NB4 (cell line): Measurements from ENCODE around the gene PITPNM3.

Experiments used
- DNase-seq: peaks from one replicate; pipeline ENCODE4 v3.0.0; 2010; ENCODE audit warnings: low read depth
- H3K4me3 ChIP-seq: one replicate; pipeline ENCODE4 v1.5.1; 2011; ENCODE audit warnings: mild to moderate bottlenecking, low read depth, low read length, moderate library complexity
- CTCF ChIP-seq: IDR thresholded peaks from one replicate; pipeline ENCODE4 v1.5.1; 2012; ENCODE audit warnings: low read depth, low read length
- MAX ChIP-seq: IDR thresholded peaks from 2 replicates; pipeline ENCODE4 v1.6.1; 2011; ENCODE audit warnings: low read depth, low read length
- MYC ChIP-seq: IDR thresholded peaks from 2 replicates; pipeline ENCODE4 v1.6.1; 2011; ENCODE audit warnings: low read depth, low read length
- POLR2A ChIP-seq: IDR thresholded peaks from 2 replicates; pipeline ENCODE4 v1.6.1; 2011; ENCODE audit warnings: mild to moderate bottlenecking; ENCODE audit not compliant: insufficient read length; ENCODE audit errors: extremely low read depth

The PITPNM3 gene

DNA sequence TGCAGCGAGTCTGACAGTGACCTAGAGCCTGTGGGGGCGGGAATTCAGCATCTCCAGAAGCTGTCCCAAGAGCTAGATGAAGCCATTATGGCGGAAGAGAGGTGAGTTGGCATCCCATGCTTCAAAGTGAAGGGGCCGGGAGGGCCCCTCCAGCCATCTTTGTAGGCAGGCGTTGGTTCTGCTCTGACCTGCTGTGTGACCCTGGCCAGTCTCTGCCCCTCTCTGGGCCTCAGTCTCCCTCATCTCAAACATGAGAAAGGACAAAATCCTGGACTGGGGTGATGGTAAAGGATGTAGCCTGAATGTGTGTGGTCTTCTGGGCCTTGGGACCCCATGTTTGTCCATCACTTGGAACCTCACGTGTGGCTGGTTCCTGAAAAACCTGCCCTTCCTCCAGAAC, 107.0 kb downstream of the PITPNM3 start:
- DNase-seq: no peak
- no peak overlapping the region for H3K4me3 ChIP-seq
- no peak for TF ChIP-seq POLR2A
- no peak for TF ChIP-seq MYC
- TF ChIP-seq CTCF: no peak
- no peak for TF ChIP-seq MAX

DNA sequence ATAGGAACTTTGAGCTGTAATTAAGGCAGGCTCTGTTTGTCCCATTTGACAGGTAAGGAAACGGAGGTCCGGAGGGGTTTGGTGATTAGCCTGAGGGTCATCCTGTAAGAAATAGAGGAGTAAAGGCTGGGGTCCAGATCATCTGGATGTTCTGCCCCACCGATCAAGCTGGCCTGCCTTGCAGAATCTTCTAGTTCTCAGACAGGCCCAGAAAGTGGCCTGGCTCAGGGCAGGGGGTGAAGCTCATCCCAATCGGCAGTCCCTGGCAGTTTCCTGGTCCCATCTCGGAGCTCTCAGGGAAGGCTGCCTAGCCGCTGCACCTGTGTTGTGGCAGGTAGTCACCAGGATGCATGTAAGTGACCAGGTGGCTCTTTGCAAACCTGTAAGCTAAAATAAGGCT, 107.9 kb downstream of the PITPNM3 start:
- TF ChIP-seq POLR2A: no peak
- no peak for TF ChIP-seq MYC
- TF ChIP-seq CTCF: no peak
- no peak for TF ChIP-seq MAX
- DNase-seq: no peak

GRCh38 chr17:6446516-6447100, 109.7 kb downstream of the PITPNM3 start:
- no peak for DNase-seq
- no peak overlapping the region for H3K4me3 ChIP-seq

More for the DNA sequence above, 107.9 kb downstream of the PITPNM3 start:
- no peak overlapping the region for H3K4me3 ChIP-seq

GRCh38 chr17:6444571-6445335, 111.6 kb downstream of the PITPNM3 start:
- no peak for DNase-seq
- H3K4me3 ChIP-seq: no peak overlapping the region
- TF ChIP-seq MAX (no peak), MYC (no peak), POLR2A (no peak), CTCF (no peak)

More at GRCh38 chr17:6446516-6447100, 109.7 kb downstream of the PITPNM3 start:
- TF ChIP-seq MYC (no peak), MAX (no peak), CTCF (no peak), POLR2A (no peak)

GRCh38 chr17:6443692-6444570, 112.4 kb downstream of the PITPNM3 start, which contains the start of gene PIMREG:
TSS of gene PIMREG (plus strand) at chr17:6444455. CDS start at chr17:6445111, 656 bp downstream.
- TF ChIP-seq CTCF (no peak), MAX (no peak), MYC (no peak), POLR2A (no peak)
- DNase-seq: peak; percentile 34
- no peak within 1 kb of the TSS for H3K4me3 ChIP-seq
